Peyer's patch (tissue), 4 donors: Measurements from ENCODE around the gene ZNF136.

Experiments used
- POLR2A ChIP-seq, 2 donors: fragments of 450-650 bp; IDR thresholded peaks; one replicate each; pipeline ENCODE4 v1.5.1; 2017; ENCODE audit warnings: antibody characterized with exemption in 2 of 2, mild to moderate bottlenecking in 2 of 2, moderate library complexity in 2 of 2
- TF ChIP-seq, protein P1 (sequence below), 6 experiments: fragments of 450-650 bp in 4 of 6; fragments of 200-600 bp in 2 of 6; sonication (generic) in 1 of 6; IDR thresholded peaks; one replicate each; pipeline ENCODE4 v1.5.1; 2017 to 2019; ENCODE audit warnings: antibody characterized with exemption in 6 of 6, mild to moderate bottlenecking in 3 of 6, moderate library complexity in 1 of 6

DNA sequence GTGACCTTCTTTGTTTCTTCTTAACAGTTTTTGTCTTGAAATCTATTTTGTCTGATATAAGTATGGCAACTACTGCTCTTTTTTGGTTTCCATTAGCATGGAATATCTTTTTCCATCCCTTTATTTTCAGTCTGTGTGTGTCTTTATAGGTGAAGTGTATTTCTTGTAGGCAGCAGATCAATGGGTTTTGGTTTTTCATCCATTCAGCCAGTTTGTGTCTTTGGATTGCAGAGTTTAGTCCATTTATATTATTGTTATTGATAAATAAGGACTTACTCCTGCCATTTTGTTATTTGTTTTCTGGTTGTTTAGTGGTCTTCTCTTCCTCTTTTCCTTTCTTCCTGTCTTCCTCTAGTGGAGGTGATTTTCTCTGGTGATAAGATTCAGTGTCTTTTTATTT, 54.4 kb downstream of the ZNF136 start:
- TF ChIP-seq, protein P1, sequence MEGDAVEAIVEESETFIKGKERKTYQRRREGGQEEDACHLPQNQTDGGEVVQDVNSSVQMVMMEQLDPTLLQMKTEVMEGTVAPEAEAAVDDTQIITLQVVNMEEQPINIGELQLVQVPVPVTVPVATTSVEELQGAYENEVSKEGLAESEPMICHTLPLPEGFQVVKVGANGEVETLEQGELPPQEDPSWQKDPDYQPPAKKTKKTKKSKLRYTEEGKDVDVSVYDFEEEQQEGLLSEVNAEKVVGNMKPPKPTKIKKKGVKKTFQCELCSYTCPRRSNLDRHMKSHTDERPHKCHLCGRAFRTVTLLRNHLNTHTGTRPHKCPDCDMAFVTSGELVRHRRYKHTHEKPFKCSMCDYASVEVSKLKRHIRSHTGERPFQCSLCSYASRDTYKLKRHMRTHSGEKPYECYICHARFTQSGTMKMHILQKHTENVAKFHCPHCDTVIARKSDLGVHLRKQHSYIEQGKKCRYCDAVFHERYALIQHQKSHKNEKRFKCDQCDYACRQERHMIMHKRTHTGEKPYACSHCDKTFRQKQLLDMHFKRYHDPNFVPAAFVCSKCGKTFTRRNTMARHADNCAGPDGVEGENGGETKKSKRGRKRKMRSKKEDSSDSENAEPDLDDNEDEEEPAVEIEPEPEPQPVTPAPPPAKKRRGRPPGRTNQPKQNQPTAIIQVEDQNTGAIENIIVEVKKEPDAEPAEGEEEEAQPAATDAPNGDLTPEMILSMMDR (IDR thresholded peaks at IDR 0.05) = no peak
- TF ChIP-seq POLR2A (IDR thresholded peaks at IDR 0.05) = no peak
